ENCODE data around the gene AFP. TPM values are rescaled to one million over a fixed set of nuclear protein-coding genes. Genes with fewer than 3 reads are reported as not detected.

Gene AFP
- total and polyA plus RNA-seq, 2 of the 4 experiments (the other 2 are of a cell fraction), result 0.87 to 1.3 TPM

DNA sequence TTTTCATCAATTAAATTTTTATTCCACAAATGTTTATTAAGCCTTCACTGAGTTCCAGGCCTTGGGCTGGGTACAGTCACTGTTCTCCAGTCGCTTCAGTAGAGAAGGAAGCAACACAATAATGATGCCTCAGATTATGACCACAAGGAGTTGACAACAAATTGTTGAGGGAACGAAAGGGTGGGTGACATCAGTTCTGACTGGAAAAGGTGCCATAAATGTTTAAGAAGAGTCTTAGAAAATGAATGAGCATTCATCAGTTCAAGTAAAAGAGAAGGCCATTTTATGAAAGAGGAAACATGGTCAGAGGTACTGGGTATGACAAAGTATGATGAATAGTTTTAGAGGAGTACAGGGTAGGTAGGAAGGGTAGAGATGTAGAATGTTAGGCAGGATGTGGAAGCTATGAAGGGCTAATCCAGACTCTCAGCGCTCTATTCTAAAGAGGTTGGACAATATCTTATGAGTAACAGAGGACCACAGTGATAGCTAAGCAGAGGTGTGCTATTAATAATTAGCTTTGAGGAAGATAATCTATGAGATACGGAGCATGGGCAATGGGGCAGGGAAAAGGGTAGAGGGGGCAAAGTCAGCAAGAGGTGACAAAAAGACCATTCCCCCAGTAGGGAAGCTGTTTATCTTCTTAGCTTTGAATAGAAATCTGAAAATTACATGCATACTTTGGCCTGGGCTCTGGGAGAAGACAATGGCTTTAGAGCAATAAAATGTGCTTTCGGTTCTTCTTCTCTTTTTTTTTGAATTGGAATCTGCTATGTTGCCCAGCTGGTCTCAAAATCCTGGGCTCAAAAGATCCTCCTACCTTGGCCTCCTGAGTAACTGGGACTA, 20.4 kb downstream of the AFP start:
- H3K4me1 ChIP-seq (ENCODE audit: control insufficient read depth, insufficient read depth, low read length), result no peaks in the 10 kb centered on the region
- H2BK5ac ChIP-seq (ENCODE audit: low read depth, low read length, poor library complexity, severe bottlenecking), result no peak overlapping the region
- no peak overlapping the region for H4K91ac ChIP-seq (ENCODE audit: insufficient read depth, low read depth, low read length)
- no peak overlapping the region for H3K23ac ChIP-seq (ENCODE audit: low read depth, low read length)
- H2BK15ac ChIP-seq (ENCODE audit: low read depth, low read length), result no peak overlapping the region
- H3K4me2 ChIP-seq (ENCODE audit: low read depth, low read length), result no peak overlapping the region
- H4K8ac ChIP-seq (ENCODE audit: low read depth in 2 of 2, low read length in 2 of 2), result no peak overlapping the region
- no TSS peak for BruUV-seq (replicated peaks)
- no peak overlapping the region for H3K4me3 ChIP-seq (ENCODE audit: insufficient read depth, low read depth, low read length)
- H4K5ac ChIP-seq (ENCODE audit: low read depth, low read length), result no peak overlapping the region
- no peak overlapping the region for H2AFZ ChIP-seq (replicated peaks; ENCODE audit: low read length, poor library complexity)
- H3K18ac ChIP-seq (ENCODE audit: low read depth, low read length), result no peak overlapping the region
- H3K56ac ChIP-seq (ENCODE audit: extremely low read depth, insufficient read depth, low read length), result no peak overlapping the region
- no peak overlapping the region for H2BK20ac ChIP-seq (ENCODE audit: low read depth, low read length)
- TF ChIP-seq RFX5 (IDR thresholded peaks at IDR 0.05; ENCODE audit: low read depth, low read length) (no peak), BHLHE40 (IDR thresholded peaks at IDR 0.05; ENCODE audit: low read depth, low read length) (no peak), CEBPB (IDR thresholded peaks at IDR 0.05; ENCODE audit: low read depth, low read length) (no peak)
- TF ChIP-seq, protein P1, sequence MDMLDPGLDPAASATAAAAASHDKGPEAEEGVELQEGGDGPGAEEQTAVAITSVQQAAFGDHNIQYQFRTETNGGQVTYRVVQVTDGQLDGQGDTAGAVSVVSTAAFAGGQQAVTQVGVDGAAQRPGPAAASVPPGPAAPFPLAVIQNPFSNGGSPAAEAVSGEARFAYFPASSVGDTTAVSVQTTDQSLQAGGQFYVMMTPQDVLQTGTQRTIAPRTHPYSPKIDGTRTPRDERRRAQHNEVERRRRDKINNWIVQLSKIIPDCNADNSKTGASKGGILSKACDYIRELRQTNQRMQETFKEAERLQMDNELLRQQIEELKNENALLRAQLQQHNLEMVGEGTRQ (IDR thresholded peaks at IDR 0.05; ENCODE audit: low read depth, low read length), result no peak
- H3K27ac ChIP-seq (ENCODE audit: insufficient read depth, low read length), result no peak overlapping the region
- no peaks in the 10 kb centered on the region for H4K20me1 ChIP-seq (ENCODE audit: insufficient read depth, low read length)
- dilution Hi-C loops (cut with HindIII; ENCODE audit: low sequenced_read_pairs, unreplicated experiment) (no loop called here), intact Hi-C loops (cut with micrococcal nuclease) (no loop called here), in situ Hi-C loops (cut with MboI; ENCODE audit: low sequenced_read_pairs) (no loop called here)
- 65% methylated on average over 2 of the region's 5 CpGs; no CpG with 5 or more reads in 1 of the 2 experiments for WGBS, 2 experiments (ENCODE audit: extremely low coverage in 2 of 2, insufficient read length in 1 of 2)
- no peaks in the 10 kb centered on the region for H3K9me3 ChIP-seq (ENCODE audit: control insufficient read depth, insufficient read depth, low read length)
- CTCF ChIA-PET, result interaction anchor here (0.6 to 1.3 kb wide), 2 partner anchors 10 to 806 kb away, joined by 3 to 6 read pairs; no protein-coding TSS in a partner anchor
- H3K27me3 ChIP-seq (ENCODE audit: control insufficient read depth, insufficient read depth, low read length), result no peaks in the 10 kb centered on the region; the same call in 1 of the 2 replicates
- no peak overlapping the region for H2AK5ac ChIP-seq (ENCODE audit: low read depth, low read length)
- no peak overlapping the region for H3K4ac ChIP-seq (ENCODE audit: low read depth, low read length)
- H2BK120ac ChIP-seq (ENCODE audit: low read depth, low read length), result no peak overlapping the region
- no peak overlapping the region for H3K14ac ChIP-seq (replicated peaks; ENCODE audit: low read depth, low read length)
- no peaks in the 10 kb centered on the region for H3K9me1 ChIP-seq (ENCODE audit: insufficient read depth, low read length)
- H3K79me1 ChIP-seq (ENCODE audit: low read depth in 1 of 2, low read length in 2 of 2), result no peaks in the 10 kb centered on the region
- POLR2A ChIA-PET (ENCODE audit: unreplicated experiment), result no interaction called here
- DNase-seq, result no peak
- no peak overlapping the region for H3K9ac ChIP-seq (ENCODE audit: low read depth, low read length)
- no peak for ATAC-seq (ENCODE audit: low read depth)
- no peak overlapping the region for H2AK9ac ChIP-seq (replicated peaks; ENCODE audit: low read depth, low read length, poor library complexity)
- no peaks in the 10 kb centered on the region for H3K36me3 ChIP-seq (ENCODE audit: control insufficient read depth, insufficient read depth, low read length)
